Adrenal gland (tissue), 12 donors: ENCODE measurements around the gene SSC4D. TPM values are rescaled to one million over a fixed set of nuclear protein-coding genes. Genes with fewer than 3 reads are reported as not detected.

Experiments
- DNase-seq, 7 donors: peaks; one replicate each; pipeline ENCODE4 v3.0.0-alpha.2; 2019 to 2020
- H3K27ac ChIP-seq, 5 donors: fragments of 200-600 bp; sonication (generic) in 4 of 5; 1 replicate in 3 of 5; 2 replicates in 2 of 5; pipeline versions ENCODE4 v1.5.1 to v1.8.0; 2016 to 2020; ENCODE audit warnings: mild to moderate bottlenecking in 1 of 5
- H3K27me3 ChIP-seq: fragments of 200-600 bp; 2 replicates; pipeline ENCODE4 v1.8.0; 2021
- H3K36me3 ChIP-seq, 2 donors: fragments of 200-600 bp; replicated peaks in 1 of 2; 1 replicate in 1 of 2; 2 replicates in 1 of 2; pipeline versions ENCODE4 v1.5.1 to v1.8.0; 2018 to 2022
- H3K4me1 ChIP-seq, 2 donors: fragments of 200-600 bp; replicated peaks in 1 of 2; 1 replicate in 1 of 2; 2 replicates in 1 of 2; pipeline versions ENCODE4 v1.5.1 to v1.8.0; 2018 to 2021
- H3K4me3 ChIP-seq, 4 donors: fragments of 200-600 bp; sonication (generic) in 3 of 4; one replicate each; pipeline ENCODE4 v1.5.1; 2016 to 2018
- H3K9me3 ChIP-seq, 3 donors: fragments of 200-600 bp; sonication (generic) in 1 of 3; replicated peaks in 1 of 3; 1 replicate in 2 of 3; 2 replicates in 1 of 3; pipeline versions ENCODE4 v1.5.1 to v1.8.0; 2016 to 2021
- CTCF ChIP-seq, 6 experiments: fragments of 450-650 bp in 4 of 6; fragments of 200-600 bp in 2 of 6; sonication (generic) in 1 of 6; IDR thresholded peaks; 1 replicate in 5 of 6; 2 replicates in 1 of 6; pipeline versions ENCODE4 v1.5.1 to v1.8.0; 2016 to 2021; ENCODE audit warnings: antibody characterized with exemption in 6 of 6, mild to moderate bottlenecking in 2 of 6, moderate library complexity in 1 of 6
- POLR2A ChIP-seq, 2 donors: fragments of 450-650 bp; IDR thresholded peaks; one replicate each; pipeline ENCODE4 v1.6.1; 2017; ENCODE audit warnings: antibody characterized with exemption in 2 of 2, mild to moderate bottlenecking in 2 of 2, moderate library complexity in 1 of 2
- WGBS, 4 donors: extraction: QIAGEN DNeasy Blood & Tissue Kit in 2 of 4; methylation state at CpG; one replicate each; pipeline versions ENCODE4 v1.1.5 to v1.1.7; 2013 to 2017; 5-methylcytosine and 5-hydroxymethylcytosine counted together
- intact Hi-C, 2 donors: fragments of 100-400 bp; cut with DNase I; formaldehyde crosslinking; loops; one replicate each; pipeline versions ENCODE4 v1.14.1 to v1.15.0; 2022 to 2023
- polyA plus RNA-seq, 3 donors: library from polyadenylated mRNA; stranded (reverse); fragments of 200-250 nt in 2 of 3; fragments of 350-450 nt in 1 of 3; fragmentation: Illumina TruSeq in 1 of 3; extraction: RNeasy Lipid Tissue Mini Kit (QIAGEN cat#74804) in 1 of 3; gene quantifications; one replicate each; pipeline ENCODE4 v1.2.3, GENCODE V29; 2013 to 2014
- total RNA-seq, 9 donors: library from RNA; depleted of rRNA in 4 of 9; stranded (reverse); fragments of >200 nt in 4 of 9; fragments of 120-200 nt in 1 of 9; fragmentation: NEBNext Ultra II Directional in 1 of 9; extraction: Animal tissue kit (Norgen Biotek cat#: 25700) in 1 of 9; gene quantifications; one replicate each; pipeline versions ENCODE4 v1.1.0 to v1.2.4, GENCODE V29; 2013 to 2023
- donor health status: healthy with polysubstance abuse.
- donor health status: Bipolar disorder and iron deficiency.
- donor health status: DM: yes; HTN: yes; CAD: no.
- donor health status: DM: no; HTN: no; CAD: no.
- donor health status: DM: no; HTN: no; CAD: no.
- donor health status: DM: yes; HTN: yes; CAD: no.

The SSC4D gene
- total and polyA plus RNA-seq, 12 donors, result 0.60 to 10.7 (median 2.0) TPM

DNA sequence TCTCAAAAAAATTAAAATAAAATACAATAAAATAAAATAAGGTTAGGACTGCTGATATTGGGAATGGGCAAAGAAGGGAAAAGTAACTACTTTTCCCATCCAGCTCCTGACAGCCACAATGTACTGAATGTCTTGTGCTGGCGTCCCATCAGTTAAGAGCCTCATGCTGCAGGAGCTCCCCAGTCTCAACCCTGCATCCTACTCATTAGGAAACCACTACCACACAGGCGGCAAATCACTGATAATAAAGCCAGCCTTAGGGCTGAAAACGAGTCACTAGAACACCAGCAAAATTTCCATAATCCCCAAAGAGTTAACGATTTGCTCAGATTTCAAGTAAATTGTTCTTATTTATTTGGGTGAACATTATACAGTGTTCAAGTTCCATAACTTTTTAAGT is 55.0 kb downstream of the SSC4D start:
- no peak overlapping the region for H3K4me3 ChIP-seq
- 84 to 91% (median 90%) methylated on average over 4 of the region's 4 CpGs for WGBS, 4 donors
- no peak for DNase-seq
- TF ChIP-seq CTCF (IDR thresholded peaks at IDR 0.05), result no peak
- TF ChIP-seq POLR2A (IDR thresholded peaks at IDR 0.05), result no peak
- H3K36me3 ChIP-seq, result peaks cover 0 to 15% of the 10 kb centered on the region in 2 donors
- intact Hi-C loops, result no loop called here
- H3K4me1 ChIP-seq, result peaks cover 28 to 79% of the 10 kb centered on the region in 2 donors
- no peak overlapping the region for H3K27ac ChIP-seq
- H3K27me3 ChIP-seq, result no peaks in the 10 kb centered on the region
- no peaks in the 10 kb centered on the region for H3K9me3 ChIP-seq

GRCh38 chr7:76353744-76354143 is 55.8 kb downstream of the SSC4D start:
- peaks cover 32 to 83% of the 10 kb centered on the region in 2 donors for H3K4me1 ChIP-seq
- TF ChIP-seq POLR2A (IDR thresholded peaks at IDR 0.05) (no peak), CTCF (IDR thresholded peaks at IDR 0.05) (no peak)
- no peaks in the 10 kb centered on the region for H3K27me3 ChIP-seq
- H3K27ac ChIP-seq, result no peak overlapping the region
- intact Hi-C loops, result no loop called here
- peak in 1 of 7 donors; percentile 11 for DNase-seq
- H3K36me3 ChIP-seq, result peaks cover 0 to 16% of the 10 kb centered on the region in 2 donors
- no peak overlapping the region for H3K4me3 ChIP-seq
- no peaks in the 10 kb centered on the region for H3K9me3 ChIP-seq
- 88 to 94% (median 90%) methylated on average over 5 of the region's 5 CpGs for WGBS, 4 donors

DNA sequence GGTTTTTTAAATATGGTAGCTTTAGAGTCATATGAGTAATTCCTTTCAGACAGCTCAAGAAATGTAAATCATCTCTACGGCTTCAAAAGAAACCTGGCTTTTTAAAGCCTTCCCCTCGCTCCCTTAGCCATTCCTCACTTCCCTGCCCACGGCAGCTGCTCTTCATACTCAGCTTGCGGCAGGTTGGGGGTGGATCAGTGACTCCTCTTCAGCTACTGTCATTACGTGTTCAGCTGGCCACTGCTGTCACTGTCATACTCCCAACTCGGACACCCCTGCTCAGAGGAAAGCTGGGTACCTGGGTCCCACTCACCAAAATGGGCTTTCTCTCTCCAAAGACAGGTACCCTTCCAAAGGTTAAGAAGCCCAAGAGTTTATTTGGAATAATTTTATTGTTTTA is 57.3 kb downstream of the SSC4D start:
- H3K4me3 ChIP-seq, result peak overlapping the region in 1 of 4 donors; percentile 9
- H3K4me1 ChIP-seq, result peaks cover 46 to 96% of the 10 kb centered on the region in 2 donors
- H3K36me3 ChIP-seq, result peaks cover 0 to 18% of the 10 kb centered on the region in 2 donors
- 32 to 43% (median 36%) methylated on average over 6 of the region's 6 CpGs for WGBS, 4 donors
- intact Hi-C loops, result no loop called here
- TF ChIP-seq POLR2A (IDR thresholded peaks at IDR 0.05), result peak in 1 of 2 donors; percentile 53
- no peak for TF ChIP-seq CTCF (IDR thresholded peaks at IDR 0.05)
- no peaks in the 10 kb centered on the region for H3K9me3 ChIP-seq
- peak overlapping the region in 3 of 5 donors; percentile 31 to 40 (median 35) for H3K27ac ChIP-seq
- no peaks in the 10 kb centered on the region for H3K27me3 ChIP-seq
- DNase-seq, result peak in 6 of 7 donors; percentile 50 to 78 (median 68)

DNA sequence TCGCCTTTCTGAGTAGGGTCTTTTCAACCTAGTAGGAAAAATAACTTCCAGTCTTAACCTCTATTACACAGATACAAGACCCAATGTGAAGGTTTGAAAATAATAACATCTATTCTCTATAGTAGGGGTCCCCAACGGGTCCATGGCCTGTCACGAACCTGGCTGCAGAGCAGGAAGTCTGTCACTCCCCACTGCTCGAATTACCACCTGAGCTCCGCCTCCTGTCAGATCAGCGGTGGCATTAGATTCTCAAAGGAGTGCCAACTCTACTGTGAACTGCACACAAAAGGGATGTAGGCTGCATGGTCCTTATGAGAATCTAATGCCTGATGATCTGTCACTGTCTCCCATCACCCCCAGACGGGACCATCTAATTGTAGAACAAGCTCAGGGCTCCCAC is 58.1 kb downstream of the SSC4D start:
- peaks cover 0 to 26% of the 10 kb centered on the region in 2 donors for H3K36me3 ChIP-seq
- WGBS, 4 donors, result 85 to 89% (median 88%) methylated on average over 7 of the region's 7 CpGs
- H3K4me3 ChIP-seq, result no peak overlapping the region
- intact Hi-C loops, result no loop called here
- TF ChIP-seq POLR2A (IDR thresholded peaks at IDR 0.05) (no peak), CTCF (IDR thresholded peaks at IDR 0.05) (no peak)
- H3K27ac ChIP-seq, result peak overlapping the region in 2 of 5 donors; percentile 35 to 40
- peak in 1 of 7 donors; percentile 9 for DNase-seq
- no peaks in the 10 kb centered on the region for H3K27me3 ChIP-seq
- no peaks in the 10 kb centered on the region for H3K9me3 ChIP-seq
- peaks cover 45 to 96% of the 10 kb centered on the region in 2 donors for H3K4me1 ChIP-seq
